ENCODE data around the gene TMEM250. TPM values are rescaled to one million over a fixed set of nuclear protein-coding genes. Genes with fewer than 3 reads are reported as not detected.
A peak's percentile ranks its signal among the peaks of the same experiment; 100 is the strongest.

TMEM250 gene
- total and polyA plus RNA-seq, 5 donors = 16.5 to 25.5 (median 20.3) TPM

DNA sequence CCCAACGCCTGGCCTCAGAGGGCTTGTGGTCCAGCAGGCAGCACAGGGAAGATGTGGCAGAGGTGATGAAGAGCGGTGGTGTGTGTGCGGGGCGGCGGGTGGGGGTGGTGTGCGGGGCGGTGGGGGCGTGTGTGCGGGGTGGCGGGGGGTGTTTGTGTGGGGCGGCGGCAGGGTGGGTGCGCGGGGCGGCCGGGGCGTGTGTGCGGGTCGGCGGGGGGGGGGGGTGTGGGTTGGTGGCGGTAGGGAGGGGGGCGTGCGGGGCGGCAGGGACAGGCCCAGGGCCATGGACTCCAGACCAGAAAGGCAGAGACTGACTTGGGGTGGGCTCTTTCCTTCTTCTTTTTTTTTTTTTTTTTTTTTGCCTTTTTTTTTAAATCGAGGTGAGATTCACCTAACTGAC is 19.1 kb downstream of the TMEM250 start:
- DNase-seq (no peak), ATAC-seq (no peak)
- Histone ChIP-seq H3K27ac (ENCODE audit: low read length) (no peak overlapping the region), H3K9me3 (ENCODE audit: control insufficient read depth, low read length) (no peaks in the 10 kb centered on the region), H3K4me3 (ENCODE audit: low read length) (no peak overlapping the region), H3K4me1 (ENCODE audit: control insufficient read depth, insufficient read depth, low read length) (peaks cover 5% of the 10 kb centered on the region), H3K27me3 (ENCODE audit: control insufficient read depth, insufficient read depth) (no peaks in the 10 kb centered on the region)
- intact Hi-C loops (cut with DNase I) = no loop called here
- 82% methylated on average over 25 of the region's 25 CpGs for WGBS

DNA sequence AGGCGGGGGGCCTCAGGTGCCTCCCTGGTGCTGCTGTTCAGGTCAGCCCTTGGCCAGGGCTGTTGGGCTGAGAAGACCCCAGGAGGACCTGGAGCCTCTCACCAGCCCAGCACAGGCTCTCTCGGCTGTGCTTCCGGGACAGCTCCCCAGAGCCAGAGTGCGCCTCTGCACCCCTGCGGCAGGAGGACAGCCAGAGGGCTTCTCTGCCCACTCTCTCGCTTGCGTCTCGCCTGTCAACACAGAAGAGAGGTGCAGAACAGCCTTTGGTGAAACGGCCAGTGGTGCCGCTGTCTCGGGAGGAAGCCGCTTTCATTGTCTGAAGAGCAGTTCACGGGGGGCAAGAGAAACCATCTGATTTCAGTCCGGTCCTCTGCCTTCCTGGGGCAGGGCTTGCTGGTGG is 19.8 kb downstream of the TMEM250 start:
- Histone ChIP-seq H3K4me1 (ENCODE audit: control insufficient read depth, insufficient read depth, low read length) (peaks cover 5% of the 10 kb centered on the region), H3K9me3 (ENCODE audit: control insufficient read depth, low read length) (no peaks in the 10 kb centered on the region), H3K4me3 (ENCODE audit: low read length) (no peak overlapping the region), H3K27ac (ENCODE audit: low read length) (no peak overlapping the region), H3K27me3 (ENCODE audit: control insufficient read depth, insufficient read depth) (no peaks in the 10 kb centered on the region)
- intact Hi-C loops (cut with DNase I) = no loop called here
- DNase-seq (peak in 2 of 3 donors; percentile 69 to 71), ATAC-seq (peak in 1 of 2 donors; percentile 3)
- WGBS = 17% methylated on average over 14 of the region's 14 CpGs

DNA sequence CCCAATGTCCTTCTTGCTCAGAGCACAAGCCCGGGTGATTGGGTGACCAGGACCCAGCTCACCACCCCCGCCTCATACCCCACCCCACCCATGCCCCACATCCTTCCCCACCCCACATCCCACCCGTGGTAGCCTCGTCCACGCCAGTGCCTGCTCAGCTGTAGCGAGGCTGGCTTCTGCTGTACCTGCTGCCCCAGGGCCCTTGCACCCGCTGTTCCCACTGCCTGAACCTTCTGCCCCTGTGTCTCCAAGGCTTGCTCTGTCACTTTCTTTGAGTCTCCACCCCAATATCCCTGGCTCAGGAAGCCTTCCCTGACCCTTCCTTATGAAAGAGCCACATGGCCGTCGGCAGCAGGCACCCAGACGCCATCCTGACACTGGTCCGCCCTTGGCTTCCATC is 20.5 kb downstream of the TMEM250 start:
- H3K4me3 ChIP-seq (ENCODE audit: low read length) = no peak overlapping the region
- H3K27me3 ChIP-seq (ENCODE audit: control insufficient read depth, insufficient read depth) = no peaks in the 10 kb centered on the region
- ATAC-seq (no peak), DNase-seq (no peak)
- H3K9me3 ChIP-seq (ENCODE audit: control insufficient read depth, low read length) = no peaks in the 10 kb centered on the region
- H3K4me1 ChIP-seq (ENCODE audit: control insufficient read depth, insufficient read depth, low read length) = peaks cover 5% of the 10 kb centered on the region
- WGBS = 78% methylated on average over 11 of the region's 11 CpGs
- intact Hi-C loops (cut with DNase I) = no loop called here
- H3K27ac ChIP-seq (ENCODE audit: low read length) = no peak overlapping the region

DNA sequence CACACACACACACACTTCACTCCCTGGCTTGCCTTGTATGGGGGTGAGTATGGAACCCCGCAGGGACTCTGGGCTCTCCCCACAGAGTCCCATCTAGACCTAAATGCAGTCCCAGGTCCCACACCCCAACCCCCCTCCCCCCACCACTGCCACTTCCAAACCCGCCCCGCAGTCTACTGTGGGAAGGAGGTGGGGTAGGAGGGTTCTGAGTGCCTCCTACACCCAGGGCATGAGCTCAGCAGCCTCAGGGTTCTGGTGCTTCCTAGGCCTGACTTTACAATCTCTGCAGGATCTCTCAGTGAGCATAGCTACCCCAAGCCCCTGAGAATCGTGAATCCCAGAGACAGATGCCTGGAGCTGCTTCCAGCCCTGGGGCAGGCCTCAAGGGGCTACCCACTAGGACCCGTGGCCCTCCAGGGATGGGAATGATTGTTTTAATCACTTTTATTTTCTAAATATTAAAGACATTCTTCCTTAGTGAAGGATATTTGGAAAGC is 22.1 kb downstream of the TMEM250 start:
- Histone ChIP-seq H3K4me3 (ENCODE audit: low read length) (no peak overlapping the region), H3K9me3 (ENCODE audit: control insufficient read depth, low read length) (no peaks in the 10 kb centered on the region), H3K4me1 (ENCODE audit: control insufficient read depth, insufficient read depth, low read length) (peaks cover 5% of the 10 kb centered on the region), H3K27ac (ENCODE audit: low read length) (no peak overlapping the region), H3K27me3 (ENCODE audit: control insufficient read depth, insufficient read depth) (no peaks in the 10 kb centered on the region)
- DNase-seq = no peak
- no peak for ATAC-seq
- 91% methylated on average over 5 of the region's 5 CpGs for WGBS
- intact Hi-C loops (cut with DNase I) = no loop called here

DNA sequence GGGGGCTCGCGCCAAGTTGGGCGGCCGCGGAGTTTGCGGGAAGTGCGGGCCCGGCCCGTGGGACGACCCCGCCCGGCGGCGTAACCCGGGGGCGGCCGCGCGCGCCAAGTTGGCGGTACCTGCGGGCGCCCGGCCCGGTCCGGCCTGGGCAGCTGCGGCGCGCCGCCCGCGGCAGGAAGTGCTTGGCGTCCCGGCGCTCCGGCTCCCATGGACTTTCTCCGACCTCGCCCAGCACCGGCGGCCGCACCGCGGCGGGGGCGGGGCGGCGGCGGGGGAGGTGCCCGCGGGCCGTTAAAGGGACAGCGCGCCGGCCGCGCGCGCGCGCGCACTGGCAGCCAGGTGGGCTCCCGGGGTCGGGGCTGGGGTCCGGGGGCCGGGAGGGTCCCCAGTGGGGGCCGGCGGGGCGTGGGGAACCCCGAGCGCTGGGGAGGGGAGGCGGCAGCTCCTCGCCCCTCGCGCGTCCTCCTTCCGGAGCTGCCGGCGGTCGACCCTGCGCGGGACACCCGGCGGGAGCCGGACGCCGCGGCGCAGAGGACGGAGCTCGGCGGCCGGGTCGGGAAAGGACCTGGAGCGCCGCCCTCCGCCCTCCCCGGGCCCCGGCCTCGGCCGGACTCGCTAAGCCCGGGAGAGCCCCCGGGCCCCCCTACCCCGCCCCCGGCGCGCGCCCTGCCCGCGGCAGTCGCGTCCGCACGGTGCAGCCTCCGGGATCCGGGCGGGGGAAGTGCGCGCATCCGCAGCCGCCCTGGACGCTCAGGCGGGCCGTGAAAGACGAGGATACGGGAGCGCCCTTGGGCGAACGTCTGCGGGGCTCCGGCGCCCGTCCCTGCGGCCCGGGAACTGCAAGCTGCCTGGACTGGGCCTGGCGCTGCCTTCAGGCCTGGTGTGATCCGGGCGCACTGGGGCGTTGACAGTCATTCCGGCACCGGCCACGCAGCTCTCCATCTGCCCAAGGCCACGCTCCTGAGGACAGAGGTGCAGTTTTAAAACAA is 23.3 kb downstream of the TMEM250 start, which contains the start of gene NACC2:
TSS of gene NACC2 (minus strand) at position 220 of the 989 bp plus-strand sequence. CDS start 44,768 bp downstream, outside the sequence.
- 1% methylated on average over 142 of the region's 143 CpGs for WGBS
- no peaks in the 10 kb centered on the region for H3K9me3 ChIP-seq (ENCODE audit: control insufficient read depth, low read length)
- peaks cover 5% of the 10 kb centered on the region for H3K4me1 ChIP-seq (ENCODE audit: control insufficient read depth, insufficient read depth, low read length)

DNA sequence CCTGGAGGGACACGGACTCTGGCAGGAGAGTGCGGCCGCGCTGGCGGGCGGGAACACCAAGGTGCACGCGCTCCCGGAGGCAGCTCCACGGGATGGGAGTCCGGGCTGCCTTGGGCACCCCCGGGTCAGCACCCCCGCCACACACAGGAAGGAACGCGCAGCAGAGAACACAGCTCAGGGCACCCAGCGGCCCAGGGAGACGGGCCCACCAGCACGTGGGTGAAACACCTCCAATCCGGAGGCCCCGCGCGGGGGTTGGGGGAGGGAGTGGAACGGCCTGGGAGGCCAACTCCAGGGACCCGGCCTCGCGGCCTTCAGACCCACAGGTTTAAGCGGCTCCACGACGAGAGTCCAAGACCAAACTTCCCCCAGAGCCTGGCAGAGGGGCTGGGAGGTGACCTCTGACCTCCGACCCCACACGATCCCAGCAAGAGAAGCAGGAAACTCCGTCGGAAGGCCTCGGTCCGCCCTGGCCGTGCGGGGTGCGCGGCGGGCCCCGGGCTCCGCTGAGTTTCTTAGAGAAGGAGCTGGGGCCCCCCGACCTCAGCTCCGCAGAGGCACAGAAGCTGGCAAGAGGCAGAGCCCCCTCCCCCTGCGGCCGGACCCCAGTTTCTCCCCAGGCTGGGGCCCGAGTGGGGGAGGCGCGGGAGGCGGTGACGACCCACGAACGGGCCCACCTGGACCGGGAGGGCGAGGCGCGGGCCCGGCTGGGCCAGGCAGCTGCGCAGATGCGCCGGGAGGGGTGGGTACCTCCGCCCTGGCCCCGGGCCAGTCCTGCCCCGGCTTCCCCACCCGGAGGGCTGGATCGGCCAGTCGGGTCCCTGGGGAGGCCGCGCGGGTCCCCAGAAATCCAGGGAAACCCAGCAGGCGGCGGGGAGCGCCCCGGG is 24.4 kb downstream of the TMEM250 start:
- DNase-seq (peak; percentile 84 to 93 (median 92)), ATAC-seq (peak; percentile 66 to 77)
- peaks cover 5% of the 10 kb centered on the region for H3K4me1 ChIP-seq (ENCODE audit: control insufficient read depth, insufficient read depth, low read length)
- no peaks in the 10 kb centered on the region for H3K9me3 ChIP-seq (ENCODE audit: control insufficient read depth, low read length)
- no peaks in the 10 kb centered on the region for H3K27me3 ChIP-seq (ENCODE audit: control insufficient read depth, insufficient read depth)
- intact Hi-C loops (cut with DNase I) = no loop called here
- peak overlapping the region; percentile 94 for H3K4me3 ChIP-seq (ENCODE audit: low read length)
- WGBS = 4% methylated on average over 74 of the region's 74 CpGs
- peak overlapping the region; percentile 85 for H3K27ac ChIP-seq (ENCODE audit: low read length)

More for the DNA sequence above, 23.3 kb downstream of the TMEM250 start, which contains the start of gene NACC2:
- peak; percentile 29 to 30 for ATAC-seq
- H3K27ac ChIP-seq (ENCODE audit: low read length) = peak within 1 kb of the TSS; percentile 85
- no peaks in the 10 kb centered on the region for H3K27me3 ChIP-seq (ENCODE audit: control insufficient read depth, insufficient read depth)
- intact Hi-C loops (cut with DNase I) = no loop called here
- peak within 1 kb of the TSS; percentile 94 for H3K4me3 ChIP-seq (ENCODE audit: low read length)
- DNase-seq = peak; percentile 78 to 92 (median 91)

DNA sequence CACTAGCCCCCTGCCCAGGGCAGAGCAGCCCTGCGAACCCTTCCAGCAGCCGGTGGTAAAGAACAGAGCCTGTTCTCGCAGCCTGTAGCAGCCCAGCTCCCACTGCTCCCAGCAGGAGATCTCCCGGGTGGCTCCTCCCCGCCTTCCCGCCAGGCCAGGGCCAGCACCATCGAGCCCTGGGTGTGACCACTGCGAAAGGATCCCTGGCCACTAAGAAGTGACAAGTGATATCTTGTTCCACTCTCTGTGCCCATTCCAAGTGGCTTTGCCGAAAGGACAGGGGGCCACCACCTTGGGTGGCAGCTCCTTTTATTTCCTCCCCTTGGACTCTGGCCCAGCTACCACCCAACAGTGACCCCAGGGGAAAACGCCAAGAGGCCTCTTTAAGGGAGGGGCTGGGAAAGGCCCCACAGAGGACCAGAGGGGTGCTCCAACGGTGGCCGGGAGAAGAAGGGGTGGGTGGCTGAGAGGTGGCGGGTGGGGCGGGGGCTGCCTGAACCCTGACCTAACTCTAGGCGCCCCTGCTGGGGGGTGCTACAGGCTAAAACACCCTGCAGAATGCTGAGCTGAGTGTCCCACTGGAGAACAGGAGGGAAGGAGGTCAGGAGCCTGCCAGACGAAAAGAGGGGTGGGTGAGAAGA is 25.2 kb downstream of the TMEM250 start:
- WGBS = 25% methylated on average over 16 of the region's 16 CpGs
- Histone ChIP-seq H3K9me3 (ENCODE audit: control insufficient read depth, low read length) (no peaks in the 10 kb centered on the region), H3K4me1 (ENCODE audit: control insufficient read depth, insufficient read depth, low read length) (peaks cover 5% of the 10 kb centered on the region), H3K27ac (ENCODE audit: low read length) (peak overlapping the region; percentile 85), H3K4me3 (ENCODE audit: low read length) (peak overlapping the region; percentile 94), H3K27me3 (ENCODE audit: control insufficient read depth, insufficient read depth) (no peaks in the 10 kb centered on the region)
- ATAC-seq = peak; percentile 34 to 66
- DNase-seq = peak; percentile 70 to 83 (median 79)
- intact Hi-C loops (cut with DNase I) = no loop called here

DNA sequence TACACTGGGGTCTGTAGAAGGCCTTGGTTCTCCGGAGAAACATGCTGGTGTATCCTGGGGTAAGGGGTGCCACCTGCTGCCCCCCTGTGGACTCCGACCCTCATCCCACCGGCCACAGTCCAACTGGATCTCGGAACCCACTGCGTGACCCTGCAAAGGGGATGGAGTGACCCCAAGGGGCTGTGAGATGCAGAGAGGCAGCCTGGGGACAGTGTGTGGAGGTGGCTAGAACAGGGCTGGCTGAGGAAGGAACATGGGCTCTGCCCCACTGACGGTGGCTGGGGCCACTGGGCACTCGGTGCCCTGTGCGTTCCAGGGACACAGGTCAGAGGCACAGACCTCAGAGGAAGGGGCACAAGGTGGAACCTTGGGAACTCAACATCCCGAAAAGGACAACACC is 25.9 kb downstream of the TMEM250 start:
- DNase-seq (peak; percentile 8 to 44 (median 34)), ATAC-seq (no peak)
- WGBS = 80% methylated on average over 9 of the region's 9 CpGs
- Histone ChIP-seq H3K4me1 (ENCODE audit: control insufficient read depth, insufficient read depth, low read length) (peaks cover 9% of the 10 kb centered on the region), H3K4me3 (ENCODE audit: low read length) (no peak overlapping the region), H3K9me3 (ENCODE audit: control insufficient read depth, low read length) (no peaks in the 10 kb centered on the region), H3K27ac (ENCODE audit: low read length) (peak overlapping the region; percentile 85), H3K27me3 (ENCODE audit: control insufficient read depth, insufficient read depth) (no peaks in the 10 kb centered on the region)
- intact Hi-C loops (cut with DNase I) = no loop called here

DNA sequence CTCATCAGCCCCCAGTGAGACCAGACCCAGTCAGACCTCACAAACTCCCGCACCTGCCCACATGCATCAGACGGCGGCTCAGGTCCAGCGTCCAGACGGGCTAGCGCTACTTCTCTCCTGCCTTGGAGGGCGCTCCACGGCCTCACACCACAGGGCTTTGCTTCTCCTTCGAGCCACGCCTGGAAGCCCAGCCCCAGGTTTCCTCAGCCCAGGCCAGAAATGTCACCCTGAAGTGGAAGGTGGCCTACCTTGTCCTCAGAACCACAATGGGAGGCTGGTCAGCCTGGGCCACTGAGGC is 26.4 kb downstream of the TMEM250 start:
- peaks cover 13% of the 10 kb centered on the region for H3K4me1 ChIP-seq (ENCODE audit: control insufficient read depth, insufficient read depth, low read length)
- peak overlapping the region; percentile 9 for H3K27ac ChIP-seq (ENCODE audit: low read length)
- ATAC-seq (no peak), DNase-seq (peak in 2 of 3 donors; percentile 16 to 57)
- no peaks in the 10 kb centered on the region for H3K27me3 ChIP-seq (ENCODE audit: control insufficient read depth, insufficient read depth)
- no peak overlapping the region for H3K4me3 ChIP-seq (ENCODE audit: low read length)
- WGBS = 89% methylated on average over 10 of the region's 10 CpGs
- intact Hi-C loops (cut with DNase I) = no loop called here
- H3K9me3 ChIP-seq (ENCODE audit: control insufficient read depth, low read length) = no peaks in the 10 kb centered on the region

DNA sequence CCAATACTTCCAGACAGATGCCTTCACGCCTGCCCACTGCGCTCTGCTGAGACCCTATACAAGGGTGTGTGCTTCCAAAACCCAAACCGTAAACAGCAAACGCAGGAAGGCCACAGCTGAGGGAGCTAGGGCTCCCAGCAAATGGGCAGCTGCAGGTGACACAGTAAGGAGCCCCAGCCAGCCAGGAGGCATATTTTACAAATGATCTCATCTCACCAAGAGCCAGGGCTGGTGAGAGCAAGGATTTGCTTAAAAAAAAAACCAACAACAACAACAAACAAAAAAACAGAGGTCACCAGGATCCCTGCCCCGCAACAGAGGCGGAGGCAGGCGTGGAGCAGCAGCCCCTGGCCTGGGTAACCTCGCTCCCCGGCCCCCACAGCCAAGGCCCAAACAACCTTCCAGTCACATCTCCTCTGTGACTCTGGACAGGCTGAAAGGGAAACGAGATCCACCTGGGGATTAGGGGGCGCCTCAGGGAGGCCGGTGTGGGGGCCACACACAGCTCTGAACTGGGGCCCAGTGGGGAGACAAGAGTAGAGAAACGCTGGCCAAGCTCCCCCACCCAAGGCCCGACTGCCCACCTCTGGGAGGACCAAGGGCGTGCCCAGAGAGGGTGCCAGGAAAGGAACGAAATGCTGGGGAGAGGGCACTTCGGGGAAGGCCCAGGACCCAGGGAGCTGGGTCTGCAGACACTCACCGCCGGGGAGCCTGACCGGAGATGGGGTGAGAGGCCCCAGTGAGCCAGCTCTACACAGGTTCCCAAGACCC is 26.9 kb downstream of the TMEM250 start:
- Histone ChIP-seq H3K27ac (ENCODE audit: low read length) (peak overlapping the region; percentile 79), H3K4me1 (ENCODE audit: control insufficient read depth, insufficient read depth, low read length) (peaks cover 18% of the 10 kb centered on the region), H3K4me3 (ENCODE audit: low read length) (no peak overlapping the region), H3K9me3 (ENCODE audit: control insufficient read depth, low read length) (no peaks in the 10 kb centered on the region), H3K27me3 (ENCODE audit: control insufficient read depth, insufficient read depth) (no peaks in the 10 kb centered on the region)
- peak in 2 of 3 donors; percentile 34 to 56 for DNase-seq
- no peak for ATAC-seq
- 83% methylated on average over 20 of the region's 20 CpGs for WGBS
- intact Hi-C loops (cut with DNase I) = no loop called here
